Testis (tissue), 2 donors: ENCODE results near the gene TCF7.

Experiments used
- CTCF ChIP-seq, 3 experiments: fragments of 450-650 bp in 2 of 3; fragments of 200-600 bp in 1 of 3; sonication (generic) in 1 of 3; IDR thresholded peaks; one replicate each; pipeline ENCODE4 v1.5.1; 2016 to 2019; ENCODE audit warnings: antibody characterized with exemption in 3 of 3, mild to moderate bottlenecking in 2 of 3, moderate library complexity in 1 of 3
- POLR2A ChIP-seq: fragments of 450-650 bp; IDR thresholded peaks from one replicate; pipeline ENCODE4 v1.6.1; 2017; ENCODE audit warnings: antibody characterized with exemption, mild to moderate bottlenecking, moderate library complexity

- TF ChIP-seq CTCF (IDR thresholded peaks at IDR 0.05), result no peak
- no peak for TF ChIP-seq POLR2A
These were observed 41.1 kb upstream of the TCF7 start for GRCh38 chr5:134073404-134073803.
